ENCODE data around the gene AHI1.

- TF ChIP-seq CTCF (IDR thresholded peaks at IDR 0.05) (no peak), POLR2A (IDR thresholded peaks at IDR 0.05) (no peak)
Observed at GRCh38 chr6:135258970-135259369, 238.6 kb downstream of the AHI1 start.

Measured in heart left ventricle (tissue), 13 donors.